ENCODE results near the gene FAAP100.

FAAP100 gene

GRCh38 chr17:81542431-81543338 is 9.5 kb downstream of the FAAP100 start:
- H3K9me3 ChIP-seq (ENCODE audit: control insufficient read depth in 1 of 2, low read length in 2 of 2), result no peaks in the 10 kb centered on the region

GRCh38 chr17:81541123-81541522 is 11.0 kb downstream of the FAAP100 start:
- Histone ChIP-seq H3K27me3 (ENCODE audit: low read depth, low read length) (peaks cover 10% of the 10 kb centered on the region), H3K4me1 (ENCODE audit: control insufficient read depth in 1 of 2, insufficient read depth in 2 of 2, low read length in 2 of 2) (peaks cover 0 to 11% of the 10 kb centered on the region in 2 donors), H3K27ac (ENCODE audit: low read length) (no peak overlapping the region), H3K36me3 (ENCODE audit: control insufficient read depth in 1 of 2, insufficient read depth in 2 of 2, low read length in 2 of 2) (peaks cover 7 to 75% of the 10 kb centered on the region in 2 donors), H3K4me3 (ENCODE audit: low read depth in 1 of 2, low read length in 2 of 2) (no peak overlapping the region), H3K9me3 (ENCODE audit: control insufficient read depth in 1 of 2, low read length in 2 of 2) (no peaks in the 10 kb centered on the region)

More at GRCh38 chr17:81542431-81543338, 9.5 kb downstream of the FAAP100 start:
- no peaks in the 10 kb centered on the region for H3K4me1 ChIP-seq (ENCODE audit: control insufficient read depth in 1 of 2, insufficient read depth in 2 of 2, low read length in 2 of 2)
- H3K36me3 ChIP-seq (ENCODE audit: control insufficient read depth in 1 of 2, insufficient read depth in 2 of 2, low read length in 2 of 2), result peaks cover 7 to 91% of the 10 kb centered on the region in 2 donors
- peaks cover 1% of the 10 kb centered on the region for H3K27me3 ChIP-seq (ENCODE audit: low read depth, low read length)
- H3K4me3 ChIP-seq (ENCODE audit: low read depth in 1 of 2, low read length in 2 of 2), result no peak overlapping the region
- H3K27ac ChIP-seq (ENCODE audit: low read length), result no peak overlapping the region

GRCh38 chr17:81540676-81541027 is 11.5 kb downstream of the FAAP100 start:
- Histone ChIP-seq H3K27ac (ENCODE audit: low read length) (no peak overlapping the region), H3K36me3 (ENCODE audit: control insufficient read depth in 1 of 2, insufficient read depth in 2 of 2, low read length in 2 of 2) (peaks cover 7 to 70% of the 10 kb centered on the region in 2 donors), H3K4me3 (ENCODE audit: low read depth in 1 of 2, low read length in 2 of 2) (no peak overlapping the region), H3K4me1 (ENCODE audit: control insufficient read depth in 1 of 2, insufficient read depth in 2 of 2, low read length in 2 of 2) (peaks cover 0 to 11% of the 10 kb centered on the region in 2 donors), H3K27me3 (ENCODE audit: low read depth, low read length) (peaks cover 14% of the 10 kb centered on the region), H3K9me3 (ENCODE audit: control insufficient read depth in 1 of 2, low read length in 2 of 2) (peaks cover 0 to 3% of the 10 kb centered on the region in 2 donors)

- Histone ChIP-seq H3K9me3 (ENCODE audit: control insufficient read depth in 1 of 2, low read length in 2 of 2) (peaks cover 0 to 3% of the 10 kb centered on the region in 2 donors), H3K27ac (ENCODE audit: low read length) (no peak overlapping the region), H3K4me3 (ENCODE audit: low read depth in 1 of 2, low read length in 2 of 2) (no peak overlapping the region), H3K36me3 (ENCODE audit: control insufficient read depth in 1 of 2, insufficient read depth in 2 of 2, low read length in 2 of 2) (peaks cover 1 to 65% of the 10 kb centered on the region in 2 donors), H3K27me3 (ENCODE audit: low read depth, low read length) (peaks cover 14% of the 10 kb centered on the region), H3K4me1 (ENCODE audit: control insufficient read depth in 1 of 2, insufficient read depth in 2 of 2, low read length in 2 of 2) (peaks cover 0 to 11% of the 10 kb centered on the region in 2 donors)
Observed at GRCh38 chr17:81539961-81540675, 12.0 kb downstream of the FAAP100 start.

GRCh38 chr17:81539571-81539900 is 12.6 kb downstream of the FAAP100 start:
- H3K4me1 ChIP-seq (ENCODE audit: control insufficient read depth in 1 of 2, insufficient read depth in 2 of 2, low read length in 2 of 2), result peaks cover 0 to 11% of the 10 kb centered on the region in 2 donors
- peaks cover 14% of the 10 kb centered on the region for H3K27me3 ChIP-seq (ENCODE audit: low read depth, low read length)
- peaks cover 0 to 59% of the 10 kb centered on the region in 2 donors for H3K36me3 ChIP-seq (ENCODE audit: control insufficient read depth in 1 of 2, insufficient read depth in 2 of 2, low read length in 2 of 2)
- H3K4me3 ChIP-seq (ENCODE audit: low read depth in 1 of 2, low read length in 2 of 2), result no peak overlapping the region
- no peak overlapping the region for H3K27ac ChIP-seq (ENCODE audit: low read length)
- peaks cover 0 to 3% of the 10 kb centered on the region in 2 donors for H3K9me3 ChIP-seq (ENCODE audit: control insufficient read depth in 1 of 2, low read length in 2 of 2)

GRCh38 chr17:81538651-81539570 is 13.2 kb downstream of the FAAP100 start:
- H3K4me1 ChIP-seq (ENCODE audit: control insufficient read depth in 1 of 2, insufficient read depth in 2 of 2, low read length in 2 of 2), result peaks cover 0 to 11% of the 10 kb centered on the region in 2 donors
- H3K9me3 ChIP-seq (ENCODE audit: control insufficient read depth in 1 of 2, low read length in 2 of 2), result peaks cover 0 to 3% of the 10 kb centered on the region in 2 donors
- H3K27me3 ChIP-seq (ENCODE audit: low read depth, low read length), result peaks cover 18% of the 10 kb centered on the region
- H3K36me3 ChIP-seq (ENCODE audit: control insufficient read depth in 1 of 2, insufficient read depth in 2 of 2, low read length in 2 of 2), result peaks cover 0 to 53% of the 10 kb centered on the region in 2 donors
- H3K4me3 ChIP-seq (ENCODE audit: low read depth in 1 of 2, low read length in 2 of 2), result no peak overlapping the region
- H3K27ac ChIP-seq (ENCODE audit: low read length), result no peak overlapping the region

GRCh38 chr17:81537856-81538555 is 14.1 kb downstream of the FAAP100 start:
- no peak overlapping the region for H3K27ac ChIP-seq (ENCODE audit: low read length)
- peaks cover 0 to 3% of the 10 kb centered on the region in 2 donors for H3K9me3 ChIP-seq (ENCODE audit: control insufficient read depth in 1 of 2, low read length in 2 of 2)
- H3K4me3 ChIP-seq (ENCODE audit: low read depth in 1 of 2, low read length in 2 of 2), result no peak overlapping the region
- H3K4me1 ChIP-seq (ENCODE audit: control insufficient read depth in 1 of 2, insufficient read depth in 2 of 2, low read length in 2 of 2), result peaks cover 0 to 11% of the 10 kb centered on the region in 2 donors
- H3K27me3 ChIP-seq (ENCODE audit: low read depth, low read length), result peaks cover 22% of the 10 kb centered on the region
- peaks cover 0 to 44% of the 10 kb centered on the region in 2 donors for H3K36me3 ChIP-seq (ENCODE audit: control insufficient read depth in 1 of 2, insufficient read depth in 2 of 2, low read length in 2 of 2)

- Histone ChIP-seq H3K36me3 (ENCODE audit: control insufficient read depth in 1 of 2, insufficient read depth in 2 of 2, low read length in 2 of 2) (peaks cover 0 to 38% of the 10 kb centered on the region in 2 donors), H3K4me3 (ENCODE audit: low read depth in 1 of 2, low read length in 2 of 2) (no peak overlapping the region), H3K9me3 (ENCODE audit: control insufficient read depth in 1 of 2, low read length in 2 of 2) (peaks cover 0 to 3% of the 10 kb centered on the region in 2 donors), H3K27ac (ENCODE audit: low read length) (no peak overlapping the region), H3K4me1 (ENCODE audit: control insufficient read depth in 1 of 2, insufficient read depth in 2 of 2, low read length in 2 of 2) (peaks cover 0 to 11% of the 10 kb centered on the region in 2 donors), H3K27me3 (ENCODE audit: low read depth, low read length) (peaks cover 22% of the 10 kb centered on the region)
Observed at GRCh38 chr17:81537343-81537855, 14.8 kb downstream of the FAAP100 start.

GRCh38 chr17:81536299-81537290 is 15.6 kb downstream of the FAAP100 start:
- Histone ChIP-seq H3K27me3 (ENCODE audit: low read depth, low read length) (peaks cover 22% of the 10 kb centered on the region), H3K27ac (ENCODE audit: low read length) (no peak overlapping the region), H3K9me3 (ENCODE audit: control insufficient read depth in 1 of 2, low read length in 2 of 2) (peaks cover 0 to 3% of the 10 kb centered on the region in 2 donors), H3K4me1 (ENCODE audit: control insufficient read depth in 1 of 2, insufficient read depth in 2 of 2, low read length in 2 of 2) (peaks cover 0 to 11% of the 10 kb centered on the region in 2 donors), H3K4me3 (ENCODE audit: low read depth in 1 of 2, low read length in 2 of 2) (no peak overlapping the region), H3K36me3 (ENCODE audit: control insufficient read depth in 1 of 2, insufficient read depth in 2 of 2, low read length in 2 of 2) (peaks cover 0 to 35% of the 10 kb centered on the region in 2 donors)

Measured in muscle layer of duodenum (tissue), 2 donors.